AG04449 (cell line): Measurements from ENCODE around the gene CCDC88B.
"Not testable (repeated sequence)": the region's sequence is repeated elsewhere in the genome, so short reads cannot be mapped to it uniquely, and the experiment has no call there.

ENCODE experiments used
- CTCF ChIA-PET: fragments of 350-600 bp; formaldehyde crosslinking; extraction: SDS; loops from one replicate; lab custom pipeline; 2021; ENCODE audit warnings: antibody characterized with exemption; lab: Yijun Ruan, JAX
- POLR2A ChIA-PET: fragments of 400-600, 350-600 bp; formaldehyde crosslinking; extraction: SDS; loops from one replicate; lab custom pipeline; 2020; ENCODE audit warnings: antibody characterized with exemption, inconsistent platforms; lab: Yijun Ruan, JAX
- DNase-seq: peaks from one replicate; pipeline ENCODE4 v3.0.0-alpha.2; 2010; ENCODE audit warnings: low read depth, low spot score
- H3K4me3 ChIP-seq: 2 replicates; pipeline ENCODE4 v1.5.1; 2011; ENCODE audit warnings: low read depth, mild to moderate bottlenecking, control low read depth, low read length
- CTCF ChIP-seq: IDR thresholded peaks from one replicate; pipeline ENCODE4 v1.5.1; 2011; ENCODE audit warnings: mild to moderate bottlenecking, moderate library complexity, low read length, control low read depth, inconsistent platforms; ENCODE audit not compliant: insufficient read depth; ENCODE audit errors: missing control alignments

Gene CCDC88B

GRCh38 chr11:64313491-64314145, 26.4 kb upstream of the CCDC88B start:
- H3K4me3 ChIP-seq = no peak overlapping the region
- no peak for TF ChIP-seq CTCF
- no peak for DNase-seq
- CTCF ChIA-PET = interaction anchor here (1.8 to 10.4 kb wide), 2 partner anchors 9 to 42 kb away, joined by 8 to 111 read pairs; partner anchors contain the start of genes CATSPERZ and ESRRA
- POLR2A ChIA-PET = no interaction called here

- ChIA-PET POLR2A (interaction anchor here (0.8 kb wide), 1 partner anchor 68 kb away, joined by 3 read pairs; no protein-coding TSS in a partner anchor), CTCF (interaction anchor here (1.8 to 10.4 kb wide), 2 partner anchors 10 to 41 kb away, joined by 8 to 111 read pairs; partner anchors contain the start of genes CATSPERZ and ESRRA)
These were observed 25.7 kb upstream of the CCDC88B start for GRCh38 chr11:64314146-64314804.

GRCh38 chr11:64314805-64315561, 25.0 kb upstream of the CCDC88B start:
- no peak for TF ChIP-seq CTCF
- POLR2A ChIA-PET = interaction anchor here (0.8 kb wide), 1 partner anchor 69 kb away, joined by 3 read pairs; no protein-coding TSS in a partner anchor
- no peak for DNase-seq
- H3K4me3 ChIP-seq = no peak overlapping the region
- CTCF ChIA-PET = interaction anchor here (4.2 to 10.4 kb wide), 2 partner anchors 11 to 39 kb away, joined by 48 to 111 read pairs; partner anchors contain the start of genes CATSPERZ and ESRRA

More at GRCh38 chr11:64314146-64314804, 25.7 kb upstream of the CCDC88B start:
- no peak for TF ChIP-seq CTCF
- DNase-seq = no peak
- no peak overlapping the region for H3K4me3 ChIP-seq

- DNase-seq, POLR2A ChIA-PET: not testable (repeated sequence)
- CTCF ChIA-PET = interaction anchor here (2.0 to 10.4 kb wide), 4 partner anchors 12 to 38 kb away, joined by 14 to 111 read pairs (median 34); partner anchors contain the start of genes CATSPERZ and ESRRA
- peak overlapping the region; percentile 96 for H3K4me3 ChIP-seq
These were observed 24.1 kb upstream of the CCDC88B start for GRCh38 chr11:64315667-64316526.

GRCh38 chr11:64316672-64317324, 23.2 kb upstream of the CCDC88B start:
- POLR2A ChIA-PET = interaction anchor here (0.9 to 1.6 kb wide), 7 partner anchors 11 to 109 kb away, joined by 3 to 12 read pairs (median 4); partner anchors contain the start of genes ESRRA and PPP1R14B
- CTCF ChIA-PET = interaction anchor here (0.9 to 10.4 kb wide), 8 partner anchors 12 to 168 kb away, joined by 3 to 111 read pairs (median 11); partner anchors contain the start of genes CATSPERZ and ESRRA
- peak overlapping the region; percentile 96 for H3K4me3 ChIP-seq
- TF ChIP-seq CTCF = no peak
- DNase-seq = no peak
